Tibial nerve (tissue), 3 donors: ENCODE data around the gene ACVR1B.

Source experiments
- CTCF ChIP-seq, 5 experiments: fragments of 200-600 bp in 3 of 5; fragments of 450-650 bp in 2 of 5; sonication (generic) in 3 of 5; IDR thresholded peaks; one replicate each; pipeline ENCODE4 v1.5.1; 2016 to 2019; ENCODE audit warnings: antibody characterized with exemption in 5 of 5, mild to moderate bottlenecking in 3 of 5, moderate library complexity in 2 of 5
- POLR2A ChIP-seq, 2 donors: fragments of 450-650 bp; IDR thresholded peaks; one replicate each; pipeline ENCODE4 v1.6.1; 2017; ENCODE audit warnings: antibody characterized with exemption in 2 of 2, mild to moderate bottlenecking in 2 of 2, moderate library complexity in 2 of 2

- TF ChIP-seq POLR2A (IDR thresholded peaks at IDR 0.05) (no peak), CTCF (IDR thresholded peaks at IDR 0.05) (no peak)
Measured at GRCh38 chr12:51980809-51981127, 29.3 kb downstream of the ACVR1B start.
